Measurements from ENCODE around the gene PRMT7. TPM values are rescaled to one million over a fixed set of nuclear protein-coding genes. Genes with fewer than 3 reads are reported as not detected.
A peak's percentile ranks its signal among the peaks of the same experiment; 100 is the strongest.

Gene PRMT7
- total RNA-seq, 1 donor from 2014 or later: 30.0 TPM

DNA sequence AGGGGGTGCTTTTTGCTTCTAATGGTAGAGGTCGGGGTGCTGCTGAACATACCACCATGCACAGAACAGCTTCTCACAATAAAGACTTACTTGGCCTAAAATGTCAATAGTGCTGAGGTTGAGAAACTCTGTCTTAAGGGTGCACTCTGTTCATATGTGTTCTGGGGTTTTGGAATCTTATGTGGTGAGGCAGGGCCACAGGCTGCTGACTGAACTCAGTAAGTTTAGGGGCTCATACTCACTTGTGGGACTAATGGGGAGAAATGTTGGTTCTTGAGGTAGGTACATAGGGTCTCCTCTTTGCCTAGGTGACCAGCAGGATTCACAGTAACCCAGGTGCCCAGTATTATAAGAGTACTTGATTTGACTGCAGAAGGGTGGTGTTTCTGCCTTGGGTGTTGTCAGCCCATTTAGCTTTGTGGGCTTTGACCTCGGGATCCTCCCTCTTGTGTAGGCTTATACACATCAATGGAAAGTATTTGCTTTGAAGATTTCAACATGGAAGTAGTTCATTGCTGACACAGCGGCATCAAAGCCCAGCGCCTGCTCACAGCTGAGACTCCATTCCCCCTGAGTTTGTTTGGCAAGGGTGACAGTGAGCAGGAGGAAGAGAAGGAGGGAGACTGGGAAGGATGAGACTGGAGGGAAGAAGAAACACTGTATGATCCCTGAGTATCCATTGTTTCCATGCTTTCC, 29.3 kb upstream of the PRMT7 start:
- intact Hi-C loops (cut with DNase I): no loop called here
- H3K27ac ChIP-seq: no peak overlapping the region
- peaks cover 20% of the 10 kb centered on the region for H3K36me3 ChIP-seq
- no peak overlapping the region for H3K4me3 ChIP-seq
- H3K9me3 ChIP-seq: no peaks in the 10 kb centered on the region
- H3K27me3 ChIP-seq: no peaks in the 10 kb centered on the region
- peaks cover 41% of the 10 kb centered on the region for H3K4me1 ChIP-seq
- TF ChIP-seq, protein P1, sequence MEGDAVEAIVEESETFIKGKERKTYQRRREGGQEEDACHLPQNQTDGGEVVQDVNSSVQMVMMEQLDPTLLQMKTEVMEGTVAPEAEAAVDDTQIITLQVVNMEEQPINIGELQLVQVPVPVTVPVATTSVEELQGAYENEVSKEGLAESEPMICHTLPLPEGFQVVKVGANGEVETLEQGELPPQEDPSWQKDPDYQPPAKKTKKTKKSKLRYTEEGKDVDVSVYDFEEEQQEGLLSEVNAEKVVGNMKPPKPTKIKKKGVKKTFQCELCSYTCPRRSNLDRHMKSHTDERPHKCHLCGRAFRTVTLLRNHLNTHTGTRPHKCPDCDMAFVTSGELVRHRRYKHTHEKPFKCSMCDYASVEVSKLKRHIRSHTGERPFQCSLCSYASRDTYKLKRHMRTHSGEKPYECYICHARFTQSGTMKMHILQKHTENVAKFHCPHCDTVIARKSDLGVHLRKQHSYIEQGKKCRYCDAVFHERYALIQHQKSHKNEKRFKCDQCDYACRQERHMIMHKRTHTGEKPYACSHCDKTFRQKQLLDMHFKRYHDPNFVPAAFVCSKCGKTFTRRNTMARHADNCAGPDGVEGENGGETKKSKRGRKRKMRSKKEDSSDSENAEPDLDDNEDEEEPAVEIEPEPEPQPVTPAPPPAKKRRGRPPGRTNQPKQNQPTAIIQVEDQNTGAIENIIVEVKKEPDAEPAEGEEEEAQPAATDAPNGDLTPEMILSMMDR (IDR thresholded peaks at IDR 0.05): no peak
- ATAC-seq: no peak
- DNase-seq: no peak

DNA sequence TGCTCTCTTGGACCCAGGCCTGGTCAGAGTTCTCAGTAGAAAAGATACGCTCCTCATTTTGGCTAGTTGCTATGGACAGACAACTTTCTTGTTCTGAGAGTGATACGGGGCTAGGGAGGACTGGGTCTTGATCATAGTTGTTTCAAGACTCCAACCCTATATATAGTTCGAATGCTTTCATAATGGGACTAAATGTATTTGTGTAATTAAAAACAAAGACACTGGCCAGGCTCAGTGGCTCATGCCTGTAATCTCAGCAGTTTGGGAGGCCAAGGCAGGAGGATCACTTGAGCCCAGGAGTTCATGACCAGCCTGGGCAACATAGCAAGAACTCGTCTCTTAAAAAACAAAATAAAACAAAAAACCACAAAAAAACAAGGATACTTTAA, 28.8 kb upstream of the PRMT7 start:
- intact Hi-C loops (cut with DNase I): no loop called here
- Histone ChIP-seq H3K4me1 (peaks cover 43% of the 10 kb centered on the region), H3K27me3 (no peaks in the 10 kb centered on the region), H3K27ac (no peak overlapping the region), H3K9me3 (no peaks in the 10 kb centered on the region), H3K36me3 (peaks cover 20% of the 10 kb centered on the region), H3K4me3 (no peak overlapping the region)
- TF ChIP-seq, protein P1 (IDR thresholded peaks at IDR 0.05): no peak
- DNase-seq: no peak
- no peak for ATAC-seq

DNA sequence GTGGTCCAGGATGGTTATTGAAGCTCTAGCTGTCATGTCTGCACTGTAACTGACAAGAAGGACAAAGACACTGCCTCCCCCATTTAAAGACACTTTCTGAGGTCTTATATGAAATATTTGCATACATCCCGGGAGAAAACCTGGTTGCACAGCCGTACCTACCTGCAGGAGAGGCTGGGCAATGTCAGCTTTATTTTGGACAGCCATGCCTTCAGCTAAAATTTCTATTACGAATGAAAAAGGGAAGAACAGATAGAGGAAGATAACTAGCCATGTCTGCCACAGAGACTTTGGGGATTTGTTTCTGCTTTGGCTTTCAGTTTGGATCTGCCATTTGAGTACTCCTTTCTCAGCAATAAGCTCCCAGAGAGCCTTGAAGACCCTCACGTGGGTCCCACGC, 27.5 kb upstream of the PRMT7 start:
- Histone ChIP-seq H3K27ac (peak overlapping the region; percentile 51), H3K36me3 (peaks cover 22% of the 10 kb centered on the region), H3K4me1 (peaks cover 56% of the 10 kb centered on the region), H3K9me3 (no peaks in the 10 kb centered on the region), H3K27me3 (no peaks in the 10 kb centered on the region), H3K4me3 (no peak overlapping the region)
- TF ChIP-seq, protein P1 (IDR thresholded peaks at IDR 0.05): no peak
- ATAC-seq (no peak), DNase-seq (no peak)
- intact Hi-C loops (cut with DNase I): no loop called here

DNA sequence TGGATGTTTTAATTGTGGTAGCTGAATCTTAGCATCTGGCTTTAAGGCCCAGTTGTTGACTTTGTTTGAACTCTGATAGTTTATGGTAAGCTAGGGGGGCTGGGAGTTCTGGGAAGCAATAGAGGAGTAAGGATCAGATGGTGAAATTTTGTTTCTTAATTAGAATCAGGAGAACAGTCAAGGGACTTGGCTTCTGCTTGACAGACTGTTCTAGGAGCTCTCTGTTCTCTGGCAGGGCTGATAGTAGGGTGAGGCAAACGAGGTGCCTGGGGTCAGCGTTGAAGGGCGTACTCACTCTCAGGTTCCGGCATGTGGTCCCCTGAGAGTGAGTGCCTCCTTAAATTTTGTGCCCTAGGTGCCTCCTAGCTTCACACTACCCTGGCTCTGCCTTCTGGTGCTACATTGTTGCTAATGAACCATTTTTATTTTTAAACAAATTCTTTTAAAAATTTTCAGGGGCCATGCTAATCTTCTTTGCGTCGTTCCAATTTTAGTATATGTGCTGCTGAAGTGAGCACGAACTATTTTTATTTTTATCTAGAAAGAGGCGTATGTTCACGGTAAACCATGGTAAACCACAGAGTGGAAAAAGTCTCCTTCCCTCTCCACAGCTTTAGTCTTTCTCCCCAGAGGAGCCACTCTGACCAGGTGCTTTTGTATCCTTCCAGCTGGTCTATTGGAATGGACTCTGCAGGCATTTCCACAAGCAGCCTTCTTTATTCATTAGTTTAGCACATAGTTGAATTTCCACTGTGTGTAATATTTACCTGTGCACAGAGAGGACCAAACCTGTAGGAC, 26.8 kb upstream of the PRMT7 start:
- peaks cover 62% of the 10 kb centered on the region for H3K4me1 ChIP-seq
- TF ChIP-seq, protein P1 (IDR thresholded peaks at IDR 0.05): no peak
- intact Hi-C loops (cut with DNase I): no loop called here

DNA sequence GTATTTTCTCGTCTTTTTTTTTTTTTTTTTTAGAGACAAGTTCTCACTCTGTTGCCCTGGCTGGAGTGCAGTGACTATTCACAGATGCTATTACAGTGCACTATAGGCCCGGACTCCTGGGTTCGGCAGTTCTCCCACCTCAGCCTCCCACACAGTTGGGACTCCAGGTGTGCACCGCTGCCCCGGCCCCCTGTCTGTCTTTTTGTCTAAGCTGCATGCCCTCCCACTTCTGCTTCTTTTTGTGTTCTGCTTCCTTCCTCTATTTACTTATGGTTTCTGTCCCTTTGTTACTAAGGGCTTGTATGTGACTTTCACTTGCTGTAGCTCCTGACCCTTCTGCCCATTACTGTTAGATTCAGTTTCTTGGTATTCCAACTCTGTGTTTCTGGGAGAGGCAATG, 26.0 kb upstream of the PRMT7 start:
- ATAC-seq (peak; percentile 48), DNase-seq (no peak)
- intact Hi-C loops (cut with DNase I): no loop called here
- Histone ChIP-seq H3K27ac (peak overlapping the region; percentile 51), H3K4me3 (no peak overlapping the region), H3K36me3 (peaks cover 22% of the 10 kb centered on the region), H3K27me3 (no peaks in the 10 kb centered on the region), H3K4me1 (peaks cover 70% of the 10 kb centered on the region), H3K9me3 (no peaks in the 10 kb centered on the region)
- TF ChIP-seq, protein P1 (IDR thresholded peaks at IDR 0.05): no peak

More for the DNA sequence above, 26.8 kb upstream of the PRMT7 start:
- Histone ChIP-seq H3K36me3 (peaks cover 22% of the 10 kb centered on the region), H3K4me3 (no peak overlapping the region), H3K27ac (peak overlapping the region; percentile 51), H3K27me3 (no peaks in the 10 kb centered on the region), H3K9me3 (no peaks in the 10 kb centered on the region)
- ATAC-seq (peak; percentile 67), DNase-seq (no peak)

Data from upper lobe of right lung (tissue), 1 donor.